Stimulated activated CD4-positive, alpha-beta T cell treated with anti-CD3 and anti-CD28 coated beads, TNF-alpha, amount 100 ng/mL, for 4 hours (primary cell): ENCODE data around the gene GDPD5.

Experiments
- DNase-seq, 3 experiments: peaks; one replicate each; pipeline ENCODE4 v3.0.0-alpha.2; 2020; ENCODE audit warnings: low read depth in 3 of 3

Gene GDPD5

DNA sequence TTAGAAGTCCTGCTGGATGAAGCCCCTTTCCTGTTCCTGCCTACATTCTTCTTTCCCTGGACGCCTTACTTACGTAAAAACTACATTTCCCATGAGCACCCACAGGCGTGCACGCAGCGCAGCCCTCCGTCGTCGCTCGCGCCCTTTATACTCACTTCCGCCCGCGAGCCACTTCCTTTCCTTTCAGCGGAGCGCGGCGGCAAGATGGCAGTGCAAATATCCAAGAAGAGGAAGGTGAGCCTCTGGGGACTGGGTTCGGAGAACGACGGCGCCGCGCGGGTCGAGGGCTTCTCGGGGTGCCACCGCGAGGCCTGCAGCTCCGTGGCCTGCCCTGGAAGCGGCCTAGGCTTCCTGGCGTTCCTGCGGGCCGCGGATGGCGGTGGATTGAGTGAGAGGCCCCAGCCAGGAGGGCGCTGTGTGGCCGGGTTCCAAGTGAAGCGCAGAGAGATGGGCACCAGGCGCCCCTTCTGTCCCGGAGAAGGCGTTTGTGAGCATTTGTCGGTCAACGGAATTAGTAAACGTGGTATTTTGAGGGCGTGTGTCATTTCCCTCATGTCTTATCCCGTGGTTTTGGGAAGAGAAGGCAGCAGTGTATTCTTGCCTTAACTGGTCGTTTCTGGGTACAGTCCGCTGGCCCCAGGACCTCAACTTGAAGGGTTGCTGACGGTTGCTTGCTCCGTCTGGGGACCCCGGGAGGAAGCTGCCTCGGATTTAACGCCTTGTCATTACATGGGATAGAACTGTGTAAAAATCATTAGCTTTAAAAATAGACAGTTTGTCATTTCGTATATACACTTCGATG, 126.2 kb downstream of the GDPD5 start, which contains the start of gene RPS3:
Gene RPS3, plus strand, starts transcription at position 175 of the 802 bp plus-strand sequence. Its CDS starts 30 bp downstream, at position 205.
- DNase-seq, result peak; percentile 79 to 81 (median 80)

DNA sequence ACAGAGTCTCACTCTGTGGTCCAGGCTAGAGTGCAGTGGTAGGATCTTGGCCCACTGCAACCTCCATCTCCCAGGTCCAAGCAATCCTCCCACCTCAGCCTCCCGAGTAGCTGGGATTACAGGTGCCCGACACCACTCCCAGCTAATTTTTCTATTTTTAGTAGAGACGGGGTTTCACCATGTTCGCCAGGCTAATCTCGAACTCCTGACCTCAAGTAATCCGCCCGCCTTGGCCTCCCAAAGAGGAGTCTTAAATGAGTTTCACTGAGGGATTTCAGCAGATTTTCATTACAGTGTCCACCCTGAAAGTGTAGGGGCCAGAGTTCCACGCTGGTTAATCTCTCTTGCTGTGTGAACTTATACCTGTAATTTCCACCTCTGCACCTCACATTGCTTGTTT, 126.8 kb downstream of the GDPD5 start:
- DNase-seq, result no peak

GRCh38 chr11:75394085-75394840, 131.5 kb downstream of the GDPD5 start:
- no peak for DNase-seq

- DNase-seq, result no peak
These were observed 135.8 kb downstream of the GDPD5 start for GRCh38 chr11:75389925-75390324.

DNA sequence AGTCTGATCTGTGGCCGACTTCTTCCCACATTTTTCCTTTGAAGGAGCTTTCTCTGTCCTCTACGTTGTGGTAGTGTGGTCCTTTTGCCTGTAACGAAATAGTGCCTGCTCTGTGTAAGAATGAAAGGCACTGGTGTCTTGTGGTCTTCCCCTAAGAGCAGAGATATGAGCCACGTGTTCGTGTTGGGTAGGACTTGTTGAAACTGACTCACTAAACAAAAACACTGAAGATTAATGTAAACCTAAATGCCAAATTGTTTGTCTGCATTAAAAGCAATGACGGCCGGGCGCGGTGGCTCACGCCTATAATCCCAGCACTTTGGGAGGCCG, 136.5 kb downstream of the GDPD5 start:
- DNase-seq, result no peak

DNA sequence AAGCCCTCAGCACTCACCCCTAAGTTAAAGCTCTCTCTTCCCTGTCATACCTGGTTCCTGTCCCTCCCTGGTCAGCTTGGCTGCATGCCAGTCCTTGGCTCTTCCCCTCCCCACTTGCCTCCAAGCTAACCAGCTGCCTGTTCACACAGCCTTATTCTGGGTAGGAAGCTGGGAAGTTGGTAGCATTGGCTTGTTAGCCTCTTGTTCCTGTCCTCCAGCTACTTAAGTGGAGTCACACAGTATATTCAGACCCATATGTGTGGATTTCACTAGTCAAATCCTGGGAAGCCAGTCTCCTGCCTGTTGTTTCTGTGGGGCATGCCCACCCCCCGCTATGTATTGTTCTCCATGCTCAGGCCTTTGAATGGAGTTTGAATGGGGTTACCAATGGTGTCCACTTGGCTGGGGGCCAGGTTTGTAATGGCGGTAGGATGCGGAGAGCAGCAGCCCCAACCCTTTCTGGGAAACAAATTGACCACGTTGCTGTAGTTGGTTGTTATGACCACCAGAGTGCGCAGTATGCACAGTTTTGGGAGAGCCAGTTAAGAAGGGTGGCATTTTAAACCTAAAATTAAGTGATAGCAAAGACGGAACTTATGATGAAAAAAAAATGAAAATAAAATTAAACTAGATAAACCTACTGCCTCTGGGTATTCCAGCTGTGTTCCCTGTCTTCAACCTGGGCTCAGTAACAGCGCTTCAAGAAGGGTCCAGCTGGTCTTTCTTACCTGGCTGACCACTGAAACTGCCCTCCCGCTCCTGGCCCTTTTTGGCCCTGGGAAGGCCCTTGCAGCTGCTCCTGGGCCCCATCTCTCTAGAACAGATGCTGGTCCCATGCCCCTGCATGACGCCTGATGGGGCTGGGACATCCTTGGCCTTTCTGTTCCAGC, 137.1 kb downstream of the GDPD5 start:
- DNase-seq, result peak in 2 of 3 experiments; percentile 38 to 45

- no peak for DNase-seq
These were observed 137.9 kb downstream of the GDPD5 start for GRCh38 chr11:75387736-75388294.

GRCh38 chr11:75386942-75387630, 138.7 kb downstream of the GDPD5 start:
- DNase-seq, result no peak
